H1 (cell line): ENCODE data around the gene CTIF. TPM values are rescaled to one million over a fixed set of nuclear protein-coding genes. Genes with fewer than 3 reads are reported as not detected.

Experiments used
- CTCF ChIA-PET: fragments of 300-600 bp; sonication (Branson Sonifier 250); formaldehyde crosslinking; loops from one replicate; lab custom pipeline; 2021; ENCODE audit not compliant: partially characterized antibody; lab: Charles Lee
- POLR2A ChIA-PET: fragments of 300-600 bp; sonication (Branson Sonifier 250); formaldehyde crosslinking; loops from one replicate; lab custom pipeline; 2021; ENCODE audit warnings: inconsistent platforms; ENCODE audit not compliant: partially characterized antibody; lab: Charles Lee
- DNase-seq, 2 experiments: peaks; one replicate each; pipeline versions ENCODE4 v3.0.0 to v3.0.0-alpha.2; 2010 to 2022; ENCODE audit warnings: low spot score in 2 of 2, low read depth in 1 of 2, mixed read lengths in 1 of 2
- FAIRE-seq: peaks from 2 replicates; lab custom pipeline; 2011; peaks lifted over from hg19 to GRCh38; lab: Jason Lieb, UNC
- H2AFZ ChIP-seq: 2 replicates; pipeline ENCODE4 v1.8.1; 2012; ENCODE audit warnings: low read length, inconsistent platforms
- H2AK5ac ChIP-seq: 2 replicates; pipeline ENCODE4 v1.6.1; 2013; ENCODE audit warnings: low read depth, low read length
- H2BK120ac ChIP-seq: replicated peaks from 2 replicates; pipeline ENCODE3; 2013; ENCODE audit warnings: low read depth, low read length, inconsistent platforms
- H2BK12ac ChIP-seq: 2 replicates; pipeline ENCODE4 v1.6.1; 2013; ENCODE audit warnings: low read depth, low read length
- H2BK15ac ChIP-seq: 2 replicates; pipeline ENCODE4 v1.6.1; 2013; ENCODE audit warnings: low read length
- H2BK20ac ChIP-seq: 2 replicates; pipeline ENCODE4 v1.6.1; 2013; ENCODE audit warnings: low read length
- H2BK5ac ChIP-seq: 2 replicates; pipeline ENCODE4 v1.6.1; 2013; ENCODE audit warnings: low read depth, low read length
- H3K14ac ChIP-seq: 2 replicates; pipeline ENCODE4 v1.6.1; 2013; ENCODE audit warnings: inconsistent platforms; ENCODE audit not compliant: insufficient read length
- H3K18ac ChIP-seq: 2 replicates; pipeline ENCODE4 v1.6.1; 2013; ENCODE audit warnings: low read length; ENCODE audit errors: extremely low read depth
- H3K23ac ChIP-seq: 2 replicates; pipeline ENCODE4 v1.6.1; 2013; ENCODE audit warnings: inconsistent platforms; ENCODE audit not compliant: insufficient read length
- H3K23me2 ChIP-seq: 2 replicates; pipeline ENCODE4 v1.6.1; 2013; ENCODE audit warnings: low read depth, low read length
- H3K27ac ChIP-seq: 2 replicates; pipeline ENCODE4 v1.6.1; 2011; ENCODE audit warnings: low read depth, low read length, inconsistent platforms
- H3K27me3 ChIP-seq, 4 experiments: replicated peaks in 1 of 4; 1 replicate in 1 of 4; 2 replicates in 3 of 4; pipeline versions ENCODE4 v1.6.1 to v1.8.1; 2011 to 2013; ENCODE audit warnings: low read length in 3 of 4, mild to moderate bottlenecking in 3 of 4, inconsistent platforms in 2 of 4, mixed read lengths in 2 of 4, moderate library complexity in 1 of 4; ENCODE audit not compliant: control insufficient read depth in 3 of 4, insufficient read depth in 3 of 4; ENCODE audit errors: extremely low read depth in 1 of 4
- H3K36me3 ChIP-seq, 4 experiments: 2 replicates each; pipeline versions ENCODE4 v1.6.1 to v1.8.1; 2011 to 2013; ENCODE audit warnings: mild to moderate bottlenecking in 4 of 4, low read length in 3 of 4, moderate library complexity in 2 of 4, control low read depth in 1 of 4, inconsistent platforms in 1 of 4; ENCODE audit not compliant: insufficient read depth in 4 of 4, control insufficient read depth in 2 of 4
- H3K4ac ChIP-seq: replicated peaks from 2 replicates; pipeline ENCODE3; 2013; ENCODE audit warnings: low read length, low read depth, mixed read lengths, inconsistent platforms; ENCODE audit not compliant: insufficient read length
- H3K4me1 ChIP-seq, 4 experiments: replicated peaks in 1 of 4; 1 replicate in 1 of 4; 2 replicates in 3 of 4; pipeline versions ENCODE4 v1.6.1 to v1.8.1; 2011 to 2013; ENCODE audit warnings: low read length in 3 of 4, inconsistent platforms in 2 of 4, mixed read lengths in 1 of 4; ENCODE audit not compliant: insufficient read depth in 4 of 4, control insufficient read depth in 3 of 4
- H3K4me2 ChIP-seq, 2 experiments: 2 replicates each; pipeline versions ENCODE4 v1.6.1 to v1.8.1; 2011 to 2013; ENCODE audit warnings: low read depth in 2 of 2, low read length in 2 of 2, control low read depth in 1 of 2, inconsistent platforms in 1 of 2, mild to moderate bottlenecking in 1 of 2; ENCODE audit not compliant: insufficient read depth in 1 of 2
- H3K4me3 ChIP-seq, 4 experiments: fragments of 200-600, 300-600 bp in 1 of 4; sonication (generic), shearing (Covaris generic), sonication (Bioruptor Twin) in 1 of 4; 2 replicates each; pipeline versions ENCODE4 v1.5.1 to v1.8.1; 2011 to 2016; ENCODE audit warnings: low read length in 4 of 4, low read depth in 3 of 4, control low read depth in 2 of 4, inconsistent platforms in 2 of 4, mild to moderate bottlenecking in 2 of 4, mixed read lengths in 1 of 4, moderate library complexity in 1 of 4; ENCODE audit not compliant: insufficient read depth in 2 of 4; ENCODE audit errors: extremely low read depth in 1 of 4
- H3K56ac ChIP-seq: replicated peaks from 2 replicates; pipeline ENCODE3; 2013; ENCODE audit warnings: low read depth, mild to moderate bottlenecking, mixed read lengths, low read length, inconsistent platforms; ENCODE audit not compliant: insufficient read length
- H3K79me1 ChIP-seq: 2 replicates; pipeline ENCODE4 v1.6.1; 2013; ENCODE audit warnings: low read depth, low read length, control low read depth
- H3K79me2 ChIP-seq, 2 experiments: 2 replicates each; pipeline versions ENCODE4 v1.6.1 to v1.8.1; 2012 to 2013; ENCODE audit warnings: low read length in 2 of 2, mild to moderate bottlenecking in 2 of 2, inconsistent platforms in 1 of 2; ENCODE audit not compliant: insufficient read depth in 2 of 2, control insufficient read depth in 1 of 2
- H3K9ac ChIP-seq, 4 experiments: replicated peaks in 1 of 4; 1 replicate in 1 of 4; 2 replicates in 3 of 4; pipeline versions ENCODE4 v1.6.1 to v1.8.1; 2011 to 2013; ENCODE audit warnings: low read depth in 3 of 4, low read length in 3 of 4, control low read depth in 2 of 4, mild to moderate bottlenecking in 2 of 4, moderate library complexity in 2 of 4, inconsistent platforms in 1 of 4; ENCODE audit errors: extremely low read depth in 1 of 4
- H3K9me3 ChIP-seq, 2 experiments: 2 replicates each; pipeline versions ENCODE4 v1.6.1 to v1.8.1; 2012 to 2013; ENCODE audit warnings: mild to moderate bottlenecking in 2 of 2, moderate library complexity in 2 of 2, control low read depth in 1 of 2, inconsistent platforms in 1 of 2, low read depth in 1 of 2, low read length in 1 of 2, mixed read lengths in 1 of 2; ENCODE audit not compliant: insufficient read depth in 2 of 2
- H4K20me1 ChIP-seq, 2 experiments: replicated peaks in 1 of 2; 2 replicates each; pipeline versions ENCODE3 to v1.8.1; 2011 to 2013; ENCODE audit warnings: inconsistent platforms in 2 of 2, low read length in 2 of 2, mild to moderate bottlenecking in 1 of 2; ENCODE audit not compliant: insufficient read depth in 2 of 2, control insufficient read depth in 1 of 2
- H4K5ac ChIP-seq: 2 replicates; pipeline ENCODE4 v1.6.1; 2013; ENCODE audit warnings: low read length, low read depth, mixed read lengths, inconsistent platforms; ENCODE audit not compliant: insufficient read length
- H4K8ac ChIP-seq: 2 replicates; pipeline ENCODE4 v1.8.0; 2013; ENCODE audit warnings: mild to moderate bottlenecking, moderate library complexity, low read length, inconsistent platforms; ENCODE audit not compliant: insufficient read depth; ENCODE audit errors: extremely low read depth
- H4K91ac ChIP-seq: replicated peaks from 2 replicates; pipeline ENCODE3; 2013; ENCODE audit warnings: low read length, mixed read lengths, inconsistent platforms; ENCODE audit not compliant: insufficient read length
- BCL11A ChIP-seq, 2 experiments: IDR thresholded peaks; one replicate each; pipeline ENCODE4 v1.6.1; 2011; ENCODE audit warnings: low read depth in 2 of 2, low read length in 2 of 2, mild to moderate bottlenecking in 2 of 2
- PHF8 ChIP-seq: fragments of 200-600 bp; sonication (generic); conservative IDR thresholded peaks from 2 replicates; pipeline ENCODE4 v1.7.1; 2012; ENCODE audit warnings: low read depth, mild to moderate bottlenecking, inconsistent platforms, low read length, moderate library complexity
- WGBS, 2 experiments: shearing (Covaris generic) in 1 of 2; methylation state at CpG; one replicate each; pipeline versions ENCODE4 v1.1.6 to v1.1.7; 2013 to 2015; ENCODE audit warnings: low lambda C conversion rate in 2 of 2, mixed read lengths in 2 of 2, inconsistent platforms in 1 of 2, low coverage in 1 of 2, missing lambda C conversion rate in 1 of 2; ENCODE audit not compliant: insufficient replicate concordance in 2 of 2, insufficient coverage in 1 of 2, insufficient read length in 1 of 2; ENCODE audit errors: extremely low coverage in 1 of 2, missing lambda C conversion rate in 1 of 2; 5-methylcytosine and 5-hydroxymethylcytosine counted together
- polyA plus RNA-seq, 7 experiments: library from polyadenylated mRNA; depleted of rRNA in 3 of 7; stranded (reverse) in 5 of 7; unstranded in 2 of 7; fragments of >200 nt in 5 of 7; fragments of 200-250 nt in 2 of 7; gene quantifications; 1 replicate in 5 of 7; 2 replicates in 1 of 7; 4 replicates in 1 of 7; pipeline versions ENCODE4 v1.2.1 to v1.2.3, GENCODE V29; 2011 to 2013; ENCODE audit warnings: missing spikeins in 2 of 7, mixed read lengths in 2 of 7
- total RNA-seq: library from RNA; stranded (reverse); fragmentation: NEBNext Ultra II Directional; extraction: Animal tissue kit (Norgen Biotek cat#: 25700); gene quantifications from 2 replicates; pipeline ENCODE4 v1.2.1, GENCODE V29; 2021

CTIF gene
- total and polyA plus RNA-seq, 2 of the 8 experiments (the other 6 are each of a cell fraction or from before 2014, with no cell fraction given), result 9.0 to 17.8 TPM

DNA sequence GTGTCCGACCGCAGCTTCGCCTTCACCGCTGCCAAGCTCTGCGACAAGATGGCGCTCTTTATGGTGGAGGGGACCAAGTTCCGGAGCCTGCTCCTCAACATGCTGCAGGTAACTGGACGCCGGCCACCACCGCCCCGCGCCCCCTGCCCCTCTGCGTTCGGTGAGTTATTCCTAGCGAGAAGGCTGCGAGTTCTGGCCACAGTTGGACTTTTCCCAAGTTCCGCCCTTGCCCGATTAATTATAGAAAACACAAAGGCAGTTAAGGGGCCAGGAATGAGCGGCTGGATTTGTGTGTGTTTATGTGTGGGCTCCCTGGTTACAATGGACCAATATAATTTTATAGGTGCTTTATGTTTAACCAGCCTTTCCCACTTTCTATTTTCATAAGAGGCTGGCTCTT lies 222.8 kb downstream of the CTIF start:
- ChIA-PET POLR2A (no interaction called here), CTCF (interaction anchor here (2.1 to 3.1 kb wide), 2 partner anchors 12 to 16 kb away, joined by 7 to 9 read pairs; no protein-coding TSS in a partner anchor)
- H3K4me1 ChIP-seq, result peaks cover 0 to 7% (median 1%) of the 10 kb centered on the region in 4 experiments; a peak in 2 of 7 replicates
- FAIRE-seq, result no peak
- no peaks in the 10 kb centered on the region for H3K79me1 ChIP-seq
- no peak overlapping the region for H2BK5ac ChIP-seq
- no peak overlapping the region for H2BK120ac ChIP-seq
- no peak overlapping the region for H3K9ac ChIP-seq
- no peak overlapping the region for H2AFZ ChIP-seq
- peaks cover 0 to 4% of the 10 kb centered on the region in 2 experiments for H4K20me1 ChIP-seq
- no peak overlapping the region for H4K91ac ChIP-seq
- no peak overlapping the region for H2BK20ac ChIP-seq
- H3K14ac ChIP-seq, result no peak overlapping the region
- no peak overlapping the region for H2AK5ac ChIP-seq
- no peak overlapping the region for H3K4me3 ChIP-seq
- no peak overlapping the region for H3K4me2 ChIP-seq
- no peaks in the 10 kb centered on the region for H3K27me3 ChIP-seq
- H3K23me2 ChIP-seq, result no peaks in the 10 kb centered on the region
- no peak overlapping the region for H3K4ac ChIP-seq
- H3K56ac ChIP-seq, result no peak overlapping the region
- 96% methylated on average over 17 of the region's 19 CpGs; no CpG with 5 or more reads in 1 of the 2 experiments for WGBS, 2 experiments
- no peak overlapping the region for H2BK12ac ChIP-seq
- H3K23ac ChIP-seq, result no peak overlapping the region
- H3K18ac ChIP-seq, result no peak overlapping the region
- H2BK15ac ChIP-seq, result no peak overlapping the region
- H3K36me3 ChIP-seq, result peaks cover 0 to 7% (median 1%) of the 10 kb centered on the region in 4 experiments; a peak in 5 of 8 replicates
- no peak overlapping the region for H3K27ac ChIP-seq
- no peak overlapping the region for H4K8ac ChIP-seq
- DNase-seq, result no peak
- no peaks in the 10 kb centered on the region for H3K79me2 ChIP-seq
- no peak overlapping the region for H4K5ac ChIP-seq
- no peaks in the 10 kb centered on the region for H3K9me3 ChIP-seq
- TF ChIP-seq BCL11A (IDR thresholded peaks at IDR 0.05; ENCODE audit: low read depth in 2 of 2, low read length in 2 of 2) (no peak), PHF8 (no peak)
